ENCODE data around the gene MT1F.

MT1F gene

GRCh38 chr16:56657555-56658326 is at the start of gene MT1F:
Gene MT1F (plus strand): TSS chr16:56657959. CDS start chr16:56658059, 100 bp downstream.
- H3K4me3 ChIP-seq (ENCODE audit: low read length): peak within 1 kb of the TSS; percentile 60
- no peak for DNase-seq (ENCODE audit: low read depth)
- no peak for TF ChIP-seq CTCF (conservative IDR thresholded peaks at IDR 0.05; ENCODE audit: low read depth, low read length)

- H3K4me3 ChIP-seq (ENCODE audit: low read length): peak within 1 kb of the TSS; percentile 79
- TF ChIP-seq CTCF (conservative IDR thresholded peaks at IDR 0.05; ENCODE audit: low read depth, low read length): no peak
- peak; percentile 87 for DNase-seq (ENCODE audit: low read depth)
Observed at GRCh38 chr16:56608043-56608875, 49.5 kb upstream of the MT1F start, which contains the start of gene MT2A. Gene MT2A (plus strand): TSS chr16:56608584. CDS start chr16:56608656, 72 bp downstream.

- no peak for TF ChIP-seq CTCF (conservative IDR thresholded peaks at IDR 0.05; ENCODE audit: low read depth, low read length)
- no peak for DNase-seq (ENCODE audit: low read depth)
- H3K4me3 ChIP-seq (ENCODE audit: low read length): peak overlapping the region; percentile 79
Observed at GRCh38 chr16:56608876-56609462, 48.8 kb upstream of the MT1F start.

- TF ChIP-seq CTCF (conservative IDR thresholded peaks at IDR 0.05; ENCODE audit: low read depth, low read length): no peak
- H3K4me3 ChIP-seq (ENCODE audit: low read length): peak overlapping the region; percentile 79
- no peak for DNase-seq (ENCODE audit: low read depth)
Observed at GRCh38 chr16:56609463-56609921, 48.3 kb upstream of the MT1F start.

GRCh38 chr16:56610017-56610608 is 47.6 kb upstream of the MT1F start:
- TF ChIP-seq CTCF (conservative IDR thresholded peaks at IDR 0.05; ENCODE audit: low read depth, low read length): no peak
- H3K4me3 ChIP-seq (ENCODE audit: low read length): no peak overlapping the region
- DNase-seq (ENCODE audit: low read depth): no peak

- DNase-seq (ENCODE audit: low read depth): no peak
- no peak for TF ChIP-seq CTCF (conservative IDR thresholded peaks at IDR 0.05; ENCODE audit: low read depth, low read length)
Observed at GRCh38 chr16:56610609-56611111, 47.1 kb upstream of the MT1F start.

More at GRCh38 chr16:56610609-56611111, 47.1 kb upstream of the MT1F start:
- H3K4me3 ChIP-seq (ENCODE audit: low read length): no peak overlapping the region
